OCI-LY7 (cell line): ENCODE data around the gene SERPINA3.

Source experiments
- CTCF ChIP-seq: fragments of 200-600 bp; sonication (generic); conservative IDR thresholded peaks from 2 replicates; pipeline ENCODE4 v1.5.1; 2014; ENCODE audit warnings: mild to moderate bottlenecking, antibody characterized with exemption, low read length, moderate library complexity, mixed read lengths
- EZH2phosphoT487 ChIP-seq: fragments of 200-600 bp; sonication (generic); IDR thresholded peaks from 2 replicates; pipeline ENCODE4 v1.6.1; 2018; ENCODE audit warnings: low read depth, borderline replicate concordance, mild to moderate bottlenecking, mixed run types, antibody characterized with exemption, low read length, moderate library complexity, mixed read lengths

- TF ChIP-seq CTCF (no peak), EZH2phosphoT487 (no peak)
Observed at GRCh38 chr14:94615254-94615653, 3.1 kb downstream of the SERPINA3 start.
